ENCODE results near the gene SHC1.

The SHC1 gene, protein sequence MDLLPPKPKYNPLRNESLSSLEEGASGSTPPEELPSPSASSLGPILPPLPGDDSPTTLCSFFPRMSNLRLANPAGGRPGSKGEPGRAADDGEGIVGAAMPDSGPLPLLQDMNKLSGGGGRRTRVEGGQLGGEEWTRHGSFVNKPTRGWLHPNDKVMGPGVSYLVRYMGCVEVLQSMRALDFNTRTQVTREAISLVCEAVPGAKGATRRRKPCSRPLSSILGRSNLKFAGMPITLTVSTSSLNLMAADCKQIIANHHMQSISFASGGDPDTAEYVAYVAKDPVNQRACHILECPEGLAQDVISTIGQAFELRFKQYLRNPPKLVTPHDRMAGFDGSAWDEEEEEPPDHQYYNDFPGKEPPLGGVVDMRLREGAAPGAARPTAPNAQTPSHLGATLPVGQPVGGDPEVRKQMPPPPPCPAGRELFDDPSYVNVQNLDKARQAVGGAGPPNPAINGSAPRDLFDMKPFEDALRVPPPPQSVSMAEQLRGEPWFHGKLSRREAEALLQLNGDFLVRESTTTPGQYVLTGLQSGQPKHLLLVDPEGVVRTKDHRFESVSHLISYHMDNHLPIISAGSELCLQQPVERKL

DNA sequence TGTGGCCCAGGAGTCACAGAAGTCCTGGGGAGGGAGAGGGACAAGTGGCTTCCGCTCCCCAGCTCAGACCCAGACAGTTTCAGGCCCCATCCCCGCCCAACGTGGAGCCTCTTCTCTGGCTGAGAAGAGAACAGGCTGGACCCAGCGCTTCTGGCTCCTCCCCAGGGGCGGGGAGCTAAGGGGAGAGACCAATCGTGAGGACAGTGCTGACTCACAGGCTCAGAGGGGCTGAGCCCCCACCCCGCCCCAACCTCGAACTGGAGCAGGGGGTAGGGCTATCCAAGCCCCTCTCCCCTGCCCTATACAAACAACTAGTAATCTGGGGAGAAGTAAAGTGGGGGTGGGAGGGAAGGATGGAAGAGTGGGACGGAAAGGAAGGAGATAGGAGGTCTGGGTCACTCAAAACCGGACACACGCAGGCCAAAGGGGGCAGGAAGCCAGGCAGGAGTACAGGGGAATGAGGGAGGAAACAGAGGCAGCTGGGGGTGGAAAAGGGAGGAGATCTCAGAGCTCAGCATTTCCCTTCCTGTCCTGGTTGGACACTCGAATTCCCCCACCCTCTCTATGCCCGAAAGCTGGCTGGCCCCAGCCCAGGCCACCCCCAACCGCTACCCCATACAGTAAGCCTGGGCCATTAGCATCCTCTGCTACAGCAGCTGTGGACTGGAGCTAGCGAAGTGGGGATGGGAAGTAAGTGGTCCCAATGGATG is at the start of gene SHC1:
Gene SHC1, minus strand, starts transcription at position 117 of the 710 bp plus-strand sequence. CDS start 221 bp downstream, outside the sequence.
- peak; percentile 94 for DNase-seq (ENCODE audit: low spot score)

DNA sequence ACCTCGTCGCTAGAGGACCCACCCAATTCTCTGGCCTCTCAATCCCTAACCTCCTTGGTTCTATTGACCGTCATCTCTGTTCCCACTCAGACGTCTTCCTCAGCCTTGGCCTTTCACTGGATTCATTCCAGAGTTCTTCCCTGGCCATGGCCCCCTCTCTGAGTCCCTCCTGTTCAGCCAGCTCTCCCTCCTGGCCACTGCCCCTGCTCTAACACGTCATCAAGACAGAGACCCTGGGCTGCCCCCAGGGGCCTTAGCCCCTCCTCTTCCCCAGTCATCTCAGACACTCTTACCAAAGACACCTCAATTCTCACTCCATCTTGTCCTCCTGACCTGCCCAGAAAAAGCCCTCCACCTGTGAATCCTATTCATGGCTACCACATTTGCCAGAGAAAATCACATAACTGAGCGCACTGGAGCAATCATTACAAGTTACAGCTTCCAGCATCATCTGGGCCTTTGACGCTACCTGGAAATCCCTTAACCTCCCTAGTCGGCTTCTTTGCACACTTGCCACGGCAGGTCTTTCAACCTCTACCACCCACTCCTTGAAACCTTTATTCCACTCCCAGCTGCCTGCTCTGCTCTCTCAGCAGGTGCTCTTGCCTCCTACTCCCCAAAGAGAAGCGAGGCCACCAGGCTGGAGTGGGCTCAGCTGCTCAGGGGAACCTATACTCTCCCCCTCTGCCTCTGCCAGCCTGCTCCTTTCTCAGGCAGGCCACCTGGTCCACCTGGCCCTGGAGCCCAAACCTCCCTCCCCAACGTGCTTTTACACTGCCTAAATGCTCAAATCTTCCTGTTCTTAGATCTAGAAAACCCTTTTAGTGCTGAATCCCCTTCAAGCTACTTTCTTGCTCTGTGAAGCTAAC is 49.1 kb upstream of the SHC1 start:
- DNase-seq (ENCODE audit: low spot score), result no peak

DNA sequence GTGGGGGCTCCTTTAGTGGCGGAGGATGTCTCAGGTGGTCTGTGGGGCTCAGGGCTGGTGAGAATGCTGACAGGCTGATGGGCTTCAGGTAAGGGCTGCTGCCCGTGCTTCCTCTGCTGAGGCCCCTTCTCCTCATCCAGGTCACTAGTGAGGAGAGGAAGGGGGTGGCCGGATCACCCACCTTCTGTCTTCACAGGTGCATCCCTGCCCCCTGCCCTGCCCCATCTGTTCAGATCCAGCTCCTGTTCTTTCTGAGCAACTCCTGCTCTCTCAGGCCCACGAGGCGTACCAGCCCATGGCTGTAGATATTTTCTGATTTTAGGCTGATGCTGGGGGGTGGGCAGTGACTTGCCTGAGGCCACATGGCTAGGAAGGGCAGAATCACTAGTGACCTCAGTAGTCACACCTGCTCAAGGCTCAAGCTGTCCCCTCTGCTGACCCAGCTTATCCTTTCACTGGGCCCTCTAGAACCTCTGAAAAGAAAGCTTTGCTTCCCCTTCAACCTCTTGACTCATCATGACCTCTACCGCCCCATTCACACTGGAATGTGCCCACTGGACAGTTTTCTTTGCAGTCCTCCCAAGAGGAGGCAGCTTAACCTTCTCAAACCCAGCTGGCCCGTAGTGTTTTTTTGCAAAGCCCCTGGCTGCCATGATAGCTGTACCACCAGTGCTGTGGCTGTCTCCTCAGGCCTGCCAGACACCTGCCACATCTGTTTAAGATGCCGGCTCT is 48.2 kb upstream of the SHC1 start:
- DNase-seq (ENCODE audit: low spot score), result no peak

DNA sequence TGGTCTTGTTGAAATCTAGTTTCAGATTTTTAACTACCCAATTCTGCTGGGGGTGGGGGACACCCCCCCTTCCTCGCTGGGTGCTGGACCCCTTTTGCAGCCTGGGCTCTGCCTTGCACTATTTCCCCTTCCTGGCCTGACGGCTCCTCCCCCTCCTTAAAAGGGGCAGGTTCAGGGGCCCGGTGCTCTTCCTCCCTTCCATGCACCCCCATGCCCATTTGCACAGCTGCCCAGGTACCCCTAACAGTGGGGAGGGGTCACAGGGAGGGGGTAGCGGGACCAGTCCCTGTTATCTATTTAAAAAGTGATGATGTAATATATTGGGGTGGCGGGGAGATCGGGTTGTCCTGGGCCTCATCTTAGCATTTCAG is 47.4 kb upstream of the SHC1 start:
- DNase-seq (ENCODE audit: low spot score), result no peak

DNA sequence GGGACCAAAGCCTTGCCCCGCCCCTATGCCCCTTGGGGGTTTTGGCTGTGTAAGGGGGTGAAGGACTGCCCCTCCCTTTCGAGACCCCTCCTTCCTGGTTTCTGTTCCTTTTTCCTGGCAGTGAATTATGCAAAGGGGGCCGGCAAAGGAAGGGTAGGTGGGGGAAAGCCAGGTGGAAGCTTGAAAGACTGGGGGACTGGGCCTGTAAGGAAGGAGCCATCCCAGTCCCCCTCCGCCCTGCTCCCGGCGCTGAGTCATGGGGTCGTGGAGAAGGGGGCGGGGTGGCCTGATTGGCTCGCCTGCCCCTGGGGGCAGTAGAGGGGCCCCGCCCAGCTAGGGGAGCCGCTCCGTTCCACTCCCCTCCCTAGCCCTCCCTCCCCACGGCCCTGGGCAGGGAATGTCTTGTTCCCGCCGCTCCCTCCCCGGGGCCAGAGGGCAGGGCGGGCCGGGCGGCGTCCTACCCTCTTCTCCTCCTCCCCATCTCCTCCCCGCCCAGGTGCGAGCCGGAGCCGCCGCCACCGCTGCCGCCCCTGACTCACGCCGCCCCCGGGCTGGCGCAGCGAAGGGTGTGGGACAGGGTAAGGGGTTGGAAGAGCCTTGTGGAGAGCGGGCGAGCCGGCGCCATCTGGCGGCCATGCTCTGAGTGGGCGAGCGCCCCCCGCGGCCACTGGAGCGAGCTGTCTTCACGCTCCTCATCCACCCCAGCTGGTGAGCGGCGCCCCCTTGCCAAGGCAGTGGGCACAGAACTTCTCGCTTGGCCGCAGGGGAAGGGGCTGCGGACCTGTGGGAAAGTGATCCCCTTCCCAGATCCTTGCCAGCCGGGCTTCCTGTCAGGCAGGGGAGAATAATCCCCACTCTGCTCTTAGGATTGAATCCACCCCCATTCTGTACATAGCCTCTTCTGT is 46.7 kb upstream of the SHC1 start:
- peak; percentile 77 for DNase-seq (ENCODE audit: low spot score)

DNA sequence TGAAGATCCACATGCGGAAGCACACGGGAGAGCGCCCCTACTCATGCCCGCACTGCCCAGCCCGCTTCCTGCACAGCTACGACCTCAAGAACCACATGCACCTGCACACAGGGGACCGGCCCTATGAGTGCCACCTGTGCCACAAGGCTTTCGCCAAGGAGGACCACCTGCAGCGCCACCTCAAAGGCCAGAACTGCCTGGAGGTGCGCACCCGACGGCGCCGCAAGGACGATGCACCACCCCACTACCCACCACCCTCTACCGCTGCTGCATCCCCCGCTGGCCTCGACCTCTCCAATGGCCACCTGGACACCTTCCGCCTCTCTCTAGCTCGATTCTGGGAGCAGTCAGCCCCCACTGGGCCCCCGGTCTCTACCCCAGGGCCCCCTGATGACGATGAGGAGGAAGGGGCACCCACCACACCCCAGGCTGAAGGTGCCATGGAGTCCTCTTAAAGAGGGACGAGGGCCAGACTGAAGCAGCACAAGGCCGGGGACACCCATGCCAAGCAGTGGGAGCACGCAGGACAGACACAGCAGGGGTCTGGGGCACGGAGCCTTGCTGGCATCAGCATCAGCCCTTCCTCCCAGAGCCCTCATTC is 45.8 kb upstream of the SHC1 start:
- no peak for DNase-seq (ENCODE audit: low spot score)

DNA sequence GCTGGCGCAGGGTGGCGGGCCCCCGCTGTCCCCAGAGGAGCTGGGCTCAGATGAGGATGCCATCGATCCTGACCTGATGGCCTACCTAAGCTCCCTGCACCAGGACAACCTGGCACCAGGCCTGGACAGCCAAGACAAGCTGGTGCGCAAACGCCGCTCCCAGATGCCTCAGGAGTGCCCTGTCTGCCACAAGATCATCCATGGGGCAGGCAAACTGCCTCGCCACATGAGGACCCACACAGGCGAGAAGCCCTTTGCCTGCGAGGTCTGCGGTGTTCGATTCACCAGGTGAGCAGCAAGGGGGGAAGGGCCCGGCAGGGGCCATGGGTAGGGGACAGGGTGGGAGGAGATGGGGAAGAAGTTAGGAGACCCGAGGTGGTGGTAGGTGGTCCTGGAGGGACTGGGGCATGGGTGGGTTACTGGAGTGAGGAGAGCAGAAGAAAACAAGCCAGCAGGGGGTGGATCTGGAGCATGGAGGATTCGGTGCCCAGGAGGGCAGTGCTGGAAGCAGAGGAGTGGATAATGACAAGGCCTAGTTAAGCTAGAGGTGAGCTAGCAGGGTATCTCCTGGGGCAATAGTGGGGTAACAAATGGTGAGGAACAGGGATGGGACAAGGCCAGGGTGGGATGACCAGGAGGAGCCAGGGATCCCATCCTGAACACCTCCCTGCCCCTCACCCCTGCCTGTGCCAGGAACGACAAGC is 45.1 kb upstream of the SHC1 start:
- no peak for DNase-seq (ENCODE audit: low spot score)

DNA sequence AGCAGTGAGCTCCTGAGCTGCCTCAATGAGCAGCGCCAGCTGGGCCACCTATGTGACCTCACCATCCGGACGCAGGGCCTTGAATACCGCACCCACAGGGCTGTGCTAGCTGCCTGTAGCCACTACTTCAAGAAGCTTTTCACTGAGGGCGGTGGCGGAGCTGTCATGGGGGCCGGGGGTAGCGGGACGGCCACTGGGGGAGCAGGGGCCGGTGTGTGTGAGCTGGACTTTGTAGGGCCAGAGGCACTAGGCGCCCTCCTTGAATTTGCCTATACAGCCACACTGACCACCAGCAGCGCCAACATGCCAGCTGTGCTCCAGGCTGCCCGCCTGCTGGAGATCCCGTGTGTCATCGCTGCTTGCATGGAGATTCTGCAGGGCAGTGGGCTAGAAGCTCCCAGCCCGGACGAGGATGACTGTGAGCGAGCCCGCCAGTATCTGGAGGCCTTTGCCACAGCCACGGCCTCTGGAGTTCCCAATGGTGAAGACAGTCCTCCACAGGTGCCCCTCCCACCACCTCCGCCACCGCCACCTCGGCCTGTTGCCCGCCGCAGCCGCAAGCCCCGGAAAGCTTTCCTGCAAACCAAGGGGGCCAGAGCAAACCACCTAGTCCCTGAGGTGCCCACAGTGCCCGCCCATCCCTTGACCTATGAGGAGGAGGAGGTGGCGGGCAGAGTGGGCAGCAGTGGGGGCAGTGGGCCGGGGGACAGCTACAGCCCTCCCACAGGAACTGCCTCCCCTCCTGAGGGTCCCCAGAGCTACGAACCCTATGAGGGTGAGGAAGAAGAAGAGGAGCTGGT is 44.4 kb upstream of the SHC1 start:
- no peak for DNase-seq (ENCODE audit: low spot score)

DNA sequence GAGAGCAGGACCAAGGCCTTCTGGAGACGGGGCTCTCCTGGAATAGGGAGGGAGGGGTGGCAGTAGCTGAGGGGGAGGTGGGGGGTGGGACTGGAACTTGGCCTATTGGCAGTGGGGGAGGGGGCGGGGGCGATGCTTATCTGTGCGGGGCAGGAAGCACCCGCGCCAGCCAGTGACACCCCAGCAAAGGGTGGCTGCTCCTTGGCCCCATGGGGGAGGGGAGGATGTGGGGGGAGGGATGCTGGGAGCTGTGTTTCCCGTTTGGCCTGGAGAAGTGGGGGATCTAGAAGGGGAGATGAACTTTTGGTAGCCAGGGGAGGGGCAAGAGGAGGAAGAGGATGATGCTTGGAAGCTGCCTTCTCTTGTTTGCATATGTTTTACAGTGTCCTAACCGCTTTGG is 43.1 kb upstream of the SHC1 start:
- DNase-seq (ENCODE audit: low spot score), result no peak

DNA sequence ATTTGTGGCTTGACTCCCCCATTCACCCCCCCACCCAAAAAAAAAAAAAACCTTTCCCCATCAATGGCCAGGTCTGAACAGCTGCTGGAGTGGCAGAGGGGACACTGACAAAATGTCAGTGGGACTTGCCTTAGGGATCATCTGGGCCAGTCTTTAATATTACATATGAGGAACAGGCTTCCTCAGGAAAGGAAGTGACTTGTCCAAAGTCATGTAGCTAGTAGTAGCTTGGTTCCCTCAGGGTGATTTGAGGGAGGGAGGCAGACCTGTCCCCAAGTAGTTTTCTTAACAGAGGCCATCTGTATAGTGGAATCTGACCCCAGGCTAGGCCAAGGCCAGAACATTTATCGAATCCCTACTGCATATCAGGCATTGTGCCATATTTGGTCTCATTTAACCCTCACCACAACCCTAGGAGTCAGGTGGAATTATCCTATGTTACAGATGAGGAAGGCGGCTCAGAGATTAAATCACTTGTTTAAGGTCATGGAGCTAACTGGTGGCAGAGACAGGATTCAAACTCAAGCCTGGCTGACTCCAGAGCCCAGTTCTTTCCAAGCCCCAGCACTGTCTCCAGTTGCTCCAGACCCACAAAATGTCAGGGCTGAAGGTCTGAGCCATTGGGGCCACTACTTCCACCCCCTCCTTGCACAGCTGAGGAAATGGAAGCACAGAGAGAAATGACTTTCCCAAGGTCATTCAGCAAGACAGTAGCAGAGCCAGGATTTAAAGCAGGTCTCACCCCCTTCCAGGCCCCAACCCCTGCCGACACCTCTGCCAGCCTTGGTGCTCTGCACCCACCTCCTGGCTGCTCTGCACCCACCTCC is 42.4 kb upstream of the SHC1 start:
- DNase-seq (ENCODE audit: low spot score), result no peak

DNA sequence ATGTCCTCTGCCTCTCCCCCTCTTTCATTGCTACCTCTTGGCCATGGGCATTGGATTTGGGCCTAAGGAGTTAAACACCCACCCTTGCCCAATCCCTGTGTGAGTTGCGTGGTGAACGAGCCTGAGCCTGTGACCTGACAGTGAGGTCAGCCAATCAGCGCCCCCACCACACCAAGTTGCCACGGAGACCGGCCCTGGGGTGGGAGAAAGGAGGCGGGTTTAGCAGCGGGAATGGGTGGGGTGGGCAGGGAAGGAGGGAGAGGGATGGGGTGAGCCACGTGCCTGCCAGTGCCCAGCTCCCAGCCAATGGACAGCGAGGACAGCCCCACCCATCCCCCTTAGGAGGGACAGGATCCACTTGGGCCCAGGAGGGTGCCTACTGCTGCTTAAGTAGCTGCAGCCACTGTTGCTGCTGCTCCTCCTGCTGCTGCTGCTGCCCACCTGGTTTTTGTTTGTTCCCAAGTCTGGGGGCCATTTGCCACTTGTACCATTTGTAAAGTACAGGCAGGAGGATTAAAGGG is 41.5 kb upstream of the SHC1 start:
- no peak for DNase-seq (ENCODE audit: low spot score)

DNA sequence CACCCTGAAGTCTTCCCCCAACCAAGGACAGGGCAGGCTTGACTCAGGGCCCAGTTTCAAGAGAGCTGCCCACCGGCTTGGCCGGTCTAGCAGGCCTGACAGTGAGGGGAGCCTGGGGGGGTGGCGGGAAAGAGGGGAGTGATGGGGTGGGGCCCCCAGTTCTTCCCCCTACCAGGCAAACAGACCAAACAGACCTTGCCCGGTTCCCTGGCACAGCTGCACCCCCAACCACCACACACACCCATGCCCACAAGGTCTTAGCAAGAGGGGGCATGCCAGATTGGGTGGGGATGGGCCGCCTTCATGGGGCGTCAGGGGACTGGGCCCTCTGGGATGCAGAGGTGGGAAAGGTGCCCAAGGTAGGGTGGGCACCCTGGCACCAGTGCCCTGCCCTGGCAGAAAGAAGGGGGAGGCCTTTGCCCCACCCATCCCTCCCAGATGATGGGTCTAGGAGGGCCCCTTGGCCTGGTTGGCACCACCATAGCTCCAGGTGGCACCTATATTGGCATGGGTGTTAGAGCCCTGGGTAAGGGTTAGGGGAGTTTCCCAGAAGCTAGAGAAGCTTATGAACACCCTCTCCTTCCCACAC is 41.0 kb upstream of the SHC1 start:
- DNase-seq (ENCODE audit: low spot score), result no peak

DNA sequence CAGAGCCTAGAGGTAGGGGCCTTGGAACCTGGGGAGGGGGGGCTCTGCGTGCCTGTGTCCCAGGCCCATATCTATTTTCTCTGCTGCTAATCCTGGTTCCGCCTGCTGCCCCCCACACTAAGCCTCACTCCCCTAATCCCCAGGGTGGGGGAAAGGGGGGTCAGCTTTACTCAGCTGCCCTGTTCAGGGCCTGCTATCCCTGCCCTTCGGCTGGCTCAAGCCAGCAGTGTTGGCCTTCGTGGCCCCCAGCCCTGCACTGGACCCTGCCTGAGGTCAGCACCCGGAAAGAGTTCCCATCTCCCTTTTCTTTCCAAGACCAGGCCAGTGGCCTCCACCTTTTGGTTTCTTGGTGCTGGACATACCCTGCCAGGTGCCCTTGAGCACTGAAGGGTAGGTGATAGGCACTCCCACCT is 40.5 kb upstream of the SHC1 start:
- DNase-seq (ENCODE audit: low spot score), result no peak

DNA sequence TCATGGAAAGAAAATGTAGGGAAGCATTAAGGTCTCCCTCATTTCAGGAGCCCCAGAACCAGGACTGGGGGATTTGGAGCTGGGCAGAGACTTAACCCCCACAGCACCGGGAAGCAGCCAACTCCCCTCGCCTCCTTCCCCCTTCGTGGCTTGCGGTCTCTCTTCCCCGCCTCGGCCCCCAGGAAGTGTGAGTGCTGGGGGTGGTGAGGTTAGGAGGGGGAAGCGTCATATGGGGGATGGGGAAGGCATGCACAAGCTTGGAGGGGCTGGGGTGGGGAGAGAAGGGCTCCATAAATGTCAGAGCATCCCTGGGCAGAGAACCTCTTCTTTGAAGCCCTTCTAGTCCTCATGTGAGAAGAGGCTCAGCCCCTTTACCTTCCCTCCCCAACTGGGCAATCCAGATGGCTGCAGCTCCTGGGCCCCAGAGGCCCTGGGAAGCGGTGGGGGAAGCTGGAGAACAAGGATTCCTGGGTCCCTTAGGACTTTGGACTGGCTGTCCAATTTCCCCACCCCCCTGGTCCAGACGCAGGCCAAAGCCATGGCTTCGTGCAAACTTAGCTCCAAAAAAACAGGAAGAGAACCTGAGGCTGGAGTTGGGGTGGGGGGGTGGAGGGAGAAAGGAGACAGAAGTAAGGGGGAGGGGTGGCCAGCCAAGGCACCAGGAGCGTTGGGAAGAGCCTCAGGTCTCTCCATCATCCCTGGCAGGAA is 39.8 kb upstream of the SHC1 start:
- no peak for DNase-seq (ENCODE audit: low spot score)

DNA sequence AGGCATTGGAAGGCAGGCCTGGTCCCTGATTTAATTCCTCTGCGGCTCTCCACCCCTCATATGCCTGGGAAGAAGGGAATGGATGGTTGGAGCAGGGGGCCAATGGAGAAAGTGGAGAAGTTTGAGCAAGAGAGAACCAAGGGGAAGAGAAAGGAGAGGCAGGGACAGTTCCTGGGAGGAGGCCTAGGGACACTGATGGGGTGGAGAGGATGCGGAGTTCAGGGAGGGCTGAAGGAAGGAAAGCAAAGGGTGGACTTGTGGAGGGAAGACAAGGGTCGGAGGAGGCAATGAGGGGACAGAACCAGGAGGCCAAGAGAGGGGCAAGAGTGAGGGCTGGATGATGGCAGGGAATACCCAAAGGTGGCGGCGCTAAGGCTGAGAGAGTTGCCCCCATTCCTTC is 39.2 kb upstream of the SHC1 start:
- DNase-seq (ENCODE audit: low spot score), result no peak

DNA sequence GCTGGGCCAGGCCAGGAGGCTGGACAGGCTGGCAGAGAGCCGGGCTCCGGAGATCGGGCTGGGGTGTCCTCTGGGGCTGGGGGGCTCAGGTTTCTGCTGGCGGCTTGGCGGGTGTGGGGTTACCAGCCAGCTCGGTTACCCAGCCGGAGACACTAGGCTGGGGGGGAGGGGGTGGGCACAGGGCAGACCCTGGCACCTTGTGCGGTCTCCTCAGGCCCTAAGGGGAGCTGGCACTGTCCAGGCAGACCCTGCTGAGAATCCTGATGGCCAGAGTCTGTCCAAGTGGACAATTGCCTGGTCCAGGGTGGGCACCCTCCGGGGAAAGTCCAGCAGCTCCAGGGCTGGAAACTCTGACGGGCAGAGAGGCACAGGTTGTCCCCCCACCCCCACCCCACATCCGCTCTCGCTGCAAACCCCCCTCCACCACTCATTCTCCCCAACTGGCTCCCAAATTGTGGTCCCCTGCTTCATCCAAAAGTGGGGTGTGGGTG is 38.7 kb upstream of the SHC1 start:
- no peak for DNase-seq (ENCODE audit: low spot score)
